ENCODE results near the gene CCNY.
A peak's percentile ranks its signal among the peaks of the same experiment; 100 is the strongest.
"Not testable (repeated sequence)": the region's sequence is repeated elsewhere in the genome, so short reads cannot be mapped to it uniquely, and the experiment has no call there.

CCNY gene

GRCh38 chr10:35493196-35494118 lies 157.1 kb downstream of the CCNY start:
- DNase-seq: peak; percentile 29

- no peak for DNase-seq
Measured at GRCh38 chr10:35495521-35496119, 159.3 kb downstream of the CCNY start.

- no peak for DNase-seq
Measured at GRCh38 chr10:35497909-35498308, 161.6 kb downstream of the CCNY start.

- DNase-seq: no peak
Measured at GRCh38 chr10:35498693-35499092, 162.4 kb downstream of the CCNY start.

GRCh38 chr10:35501923-35502322 lies 165.6 kb downstream of the CCNY start:
- no peak for DNase-seq

GRCh38 chr10:35502692-35503091 lies 166.4 kb downstream of the CCNY start:
- DNase-seq: no peak

GRCh38 chr10:35503578-35503977 lies 167.3 kb downstream of the CCNY start:
- no peak for DNase-seq

- no peak for DNase-seq
Measured at GRCh38 chr10:35504132-35504531, 167.8 kb downstream of the CCNY start.

GRCh38 chr10:35505241-35505873 lies 169.0 kb downstream of the CCNY start:
- DNase-seq: no peak

- DNase-seq: no peak
Measured at GRCh38 chr10:35506741-35507140, 170.4 kb downstream of the CCNY start.

GRCh38 chr10:35507519-35508109 lies 171.3 kb downstream of the CCNY start:
- no peak for DNase-seq

GRCh38 chr10:35508647-35509046 lies 172.3 kb downstream of the CCNY start:
- DNase-seq: no peak

GRCh38 chr10:35510891-35511290 lies 174.6 kb downstream of the CCNY start:
- no peak for DNase-seq

GRCh38 chr10:35511647-35512046 lies 175.3 kb downstream of the CCNY start:
- no peak for DNase-seq

GRCh38 chr10:35516102-35516670 lies 179.9 kb downstream of the CCNY start:
- DNase-seq: no peak

GRCh38 chr10:35517431-35518181 lies 181.3 kb downstream of the CCNY start:
- DNase-seq: no peak

- not testable (repeated sequence) for DNase-seq
Measured at GRCh38 chr10:35518187-35518586, 181.9 kb downstream of the CCNY start.

GRCh38 chr10:35520996-35521395 lies 184.7 kb downstream of the CCNY start:
- DNase-seq: no peak

- no peak for DNase-seq
Measured at GRCh38 chr10:35523670-35524225, 187.4 kb downstream of the CCNY start.

GRCh38 chr10:35526746-35527145 lies 190.4 kb downstream of the CCNY start:
- no peak for DNase-seq

GRCh38 chr10:35532141-35532540 lies 195.8 kb downstream of the CCNY start:
- no peak for DNase-seq

- DNase-seq: no peak
Measured at GRCh38 chr10:35533565-35533964, 197.3 kb downstream of the CCNY start.
